Smooth muscle cell of the umbilical artery (primary cell): ENCODE data around the gene TCFL5. TPM values are rescaled to one million over a fixed set of nuclear protein-coding genes. Genes with fewer than 3 reads are reported as not detected.

Experiments
- total RNA-seq: library from RNA; depleted of rRNA; stranded (reverse); fragments of >200 nt; gene quantifications from 2 replicates; pipeline ENCODE4 v1.2.3, GENCODE V29; 2014

The TCFL5 gene
- total RNA-seq: 20.1 and 27.6 TPM in 2 replicates

GRCh38 chr20:62861726-62862336, at the start of gene TCFL5:
Gene TCFL5, minus strand, starts transcription at chr20:62861822. Its CDS starts 152 bp downstream, at chr20:62861670.

GRCh38 chr20:62816884-62817873, 44.4 kb downstream of the TCFL5 start, which contains the start of gene COL9A3:
Gene COL9A3, plus strand, starts transcription at chr20:62817050. Its CDS starts 15 bp downstream, at chr20:62817065.

GRCh38 chr20:62804627-62805154, 56.9 kb downstream of the TCFL5 start, which contains the start of gene OGFR:
Gene OGFR, plus strand, starts transcription at chr20:62804835. Its CDS starts 25 bp downstream, at chr20:62804860.

Other genes starting within 250 kb of the TCFL5 start
- under 0.01 and 1.5 TPM in 2 replicates for gene SLCO4A1, start 219.3 kb downstream of the TCFL5 start, total RNA-seq
- under 0.01 and 1.9 TPM in 2 replicates for gene NTSR1, start 153.0 kb downstream of the TCFL5 start, total RNA-seq
- 17.5 and 19.3 TPM in 2 replicates for gene MRGBP, start 65.3 kb downstream of the TCFL5 start, total RNA-seq
- 27.6 and 32.4 TPM in 2 replicates for gene OGFR, start 57.0 kb downstream of the TCFL5 start, total RNA-seq
- gene COL9A3, start 44.8 kb downstream of the TCFL5 start, total RNA-seq: 0.30 TPM in 1 of 2 replicates, not detected in the other
- gene DIDO1, start 64.7 kb upstream of the TCFL5 start, total RNA-seq: 33.3 and 55.6 TPM in 2 replicates
- gene GID8, start 76.3 kb upstream of the TCFL5 start, total RNA-seq: 28.4 and 34.7 TPM in 2 replicates
- gene SLC17A9, start 90.9 kb upstream of the TCFL5 start, total RNA-seq: 28.8 and 58.5 TPM in 2 replicates
- gene BHLHE23, start 145.1 kb upstream of the TCFL5 start, total RNA-seq: not detected in 2 replicates